Measurements from ENCODE around the gene SNX32. TPM values are rescaled to one million over a fixed set of nuclear protein-coding genes. Genes with fewer than 3 reads are reported as not detected.
A peak's percentile ranks its signal among the peaks of the same experiment; 100 is the strongest.

The SNX32 gene
- total and polyA plus RNA-seq, 9 of the 15 experiments (the other 6 are each of a cell fraction or from before 2014, with no cell fraction given) = 0.03 TPM; not detected in 7

DNA sequence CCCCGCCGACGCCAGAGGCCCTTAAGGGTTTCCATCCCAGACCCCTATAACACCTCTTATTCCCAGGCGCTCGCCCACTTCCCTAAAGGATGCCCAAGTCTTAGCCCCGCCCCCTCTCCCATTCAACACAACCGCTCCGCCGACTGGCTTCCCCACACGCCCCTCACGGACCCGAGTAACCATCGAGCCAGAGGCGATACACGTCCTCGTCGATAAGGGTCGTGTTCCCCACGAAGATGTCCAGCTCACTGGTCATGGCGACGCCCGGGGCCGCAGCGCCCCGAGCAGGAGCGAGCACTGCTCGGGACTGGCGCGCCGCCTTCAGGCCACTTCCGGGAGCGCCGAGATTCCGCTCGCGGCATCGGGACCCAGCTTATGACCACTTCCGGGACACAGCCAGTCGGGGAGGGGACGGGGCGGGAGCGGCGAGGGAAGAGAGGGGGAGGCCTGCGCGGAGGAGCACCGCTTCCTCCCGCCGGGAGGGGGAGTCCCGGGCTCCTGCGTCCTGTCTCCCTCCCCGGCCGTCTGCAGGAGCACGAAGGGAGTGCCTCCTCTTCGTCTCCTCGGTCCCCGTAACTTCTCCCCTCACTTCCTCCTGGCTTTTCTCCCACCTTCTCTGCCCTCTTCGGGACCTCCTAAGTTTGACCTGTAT is 54.5 kb downstream of the SNX32 start, which contains the start of gene FIBP (continued):
- TF ChIP-seq, protein P1, sequence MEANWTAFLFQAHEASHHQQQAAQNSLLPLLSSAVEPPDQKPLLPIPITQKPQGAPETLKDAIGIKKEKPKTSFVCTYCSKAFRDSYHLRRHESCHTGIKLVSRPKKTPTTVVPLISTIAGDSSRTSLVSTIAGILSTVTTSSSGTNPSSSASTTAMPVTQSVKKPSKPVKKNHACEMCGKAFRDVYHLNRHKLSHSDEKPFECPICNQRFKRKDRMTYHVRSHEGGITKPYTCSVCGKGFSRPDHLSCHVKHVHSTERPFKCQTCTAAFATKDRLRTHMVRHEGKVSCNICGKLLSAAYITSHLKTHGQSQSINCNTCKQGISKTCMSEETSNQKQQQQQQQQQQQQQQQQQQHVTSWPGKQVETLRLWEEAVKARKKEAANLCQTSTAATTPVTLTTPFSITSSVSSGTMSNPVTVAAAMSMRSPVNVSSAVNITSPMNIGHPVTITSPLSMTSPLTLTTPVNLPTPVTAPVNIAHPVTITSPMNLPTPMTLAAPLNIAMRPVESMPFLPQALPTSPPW (CRISPR knock-in tag; IDR thresholded peaks at IDR 0.05) = peak; percentile 96
- no peak for TF ChIP-seq ARNT (IDR thresholded peaks at IDR 0.05)
- TF ChIP-seq, protein P2, sequence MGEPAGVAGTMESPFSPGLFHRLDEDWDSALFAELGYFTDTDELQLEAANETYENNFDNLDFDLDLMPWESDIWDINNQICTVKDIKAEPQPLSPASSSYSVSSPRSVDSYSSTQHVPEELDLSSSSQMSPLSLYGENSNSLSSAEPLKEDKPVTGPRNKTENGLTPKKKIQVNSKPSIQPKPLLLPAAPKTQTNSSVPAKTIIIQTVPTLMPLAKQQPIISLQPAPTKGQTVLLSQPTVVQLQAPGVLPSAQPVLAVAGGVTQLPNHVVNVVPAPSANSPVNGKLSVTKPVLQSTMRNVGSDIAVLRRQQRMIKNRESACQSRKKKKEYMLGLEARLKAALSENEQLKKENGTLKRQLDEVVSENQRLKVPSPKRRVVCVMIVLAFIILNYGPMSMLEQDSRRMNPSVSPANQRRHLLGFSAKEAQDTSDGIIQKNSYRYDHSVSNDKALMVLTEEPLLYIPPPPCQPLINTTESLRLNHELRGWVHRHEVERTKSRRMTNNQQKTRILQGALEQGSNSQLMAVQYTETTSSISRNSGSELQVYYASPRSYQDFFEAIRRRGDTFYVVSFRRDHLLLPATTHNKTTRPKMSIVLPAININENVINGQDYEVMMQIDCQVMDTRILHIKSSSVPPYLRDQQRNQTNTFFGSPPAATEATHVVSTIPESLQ (CRISPR knock-in tag; IDR thresholded peaks at IDR 0.05) = no peak
- no peak for TF ChIP-seq TARDBP (IDR thresholded peaks at IDR 0.05)
- TF ChIP-seq, protein P3, sequence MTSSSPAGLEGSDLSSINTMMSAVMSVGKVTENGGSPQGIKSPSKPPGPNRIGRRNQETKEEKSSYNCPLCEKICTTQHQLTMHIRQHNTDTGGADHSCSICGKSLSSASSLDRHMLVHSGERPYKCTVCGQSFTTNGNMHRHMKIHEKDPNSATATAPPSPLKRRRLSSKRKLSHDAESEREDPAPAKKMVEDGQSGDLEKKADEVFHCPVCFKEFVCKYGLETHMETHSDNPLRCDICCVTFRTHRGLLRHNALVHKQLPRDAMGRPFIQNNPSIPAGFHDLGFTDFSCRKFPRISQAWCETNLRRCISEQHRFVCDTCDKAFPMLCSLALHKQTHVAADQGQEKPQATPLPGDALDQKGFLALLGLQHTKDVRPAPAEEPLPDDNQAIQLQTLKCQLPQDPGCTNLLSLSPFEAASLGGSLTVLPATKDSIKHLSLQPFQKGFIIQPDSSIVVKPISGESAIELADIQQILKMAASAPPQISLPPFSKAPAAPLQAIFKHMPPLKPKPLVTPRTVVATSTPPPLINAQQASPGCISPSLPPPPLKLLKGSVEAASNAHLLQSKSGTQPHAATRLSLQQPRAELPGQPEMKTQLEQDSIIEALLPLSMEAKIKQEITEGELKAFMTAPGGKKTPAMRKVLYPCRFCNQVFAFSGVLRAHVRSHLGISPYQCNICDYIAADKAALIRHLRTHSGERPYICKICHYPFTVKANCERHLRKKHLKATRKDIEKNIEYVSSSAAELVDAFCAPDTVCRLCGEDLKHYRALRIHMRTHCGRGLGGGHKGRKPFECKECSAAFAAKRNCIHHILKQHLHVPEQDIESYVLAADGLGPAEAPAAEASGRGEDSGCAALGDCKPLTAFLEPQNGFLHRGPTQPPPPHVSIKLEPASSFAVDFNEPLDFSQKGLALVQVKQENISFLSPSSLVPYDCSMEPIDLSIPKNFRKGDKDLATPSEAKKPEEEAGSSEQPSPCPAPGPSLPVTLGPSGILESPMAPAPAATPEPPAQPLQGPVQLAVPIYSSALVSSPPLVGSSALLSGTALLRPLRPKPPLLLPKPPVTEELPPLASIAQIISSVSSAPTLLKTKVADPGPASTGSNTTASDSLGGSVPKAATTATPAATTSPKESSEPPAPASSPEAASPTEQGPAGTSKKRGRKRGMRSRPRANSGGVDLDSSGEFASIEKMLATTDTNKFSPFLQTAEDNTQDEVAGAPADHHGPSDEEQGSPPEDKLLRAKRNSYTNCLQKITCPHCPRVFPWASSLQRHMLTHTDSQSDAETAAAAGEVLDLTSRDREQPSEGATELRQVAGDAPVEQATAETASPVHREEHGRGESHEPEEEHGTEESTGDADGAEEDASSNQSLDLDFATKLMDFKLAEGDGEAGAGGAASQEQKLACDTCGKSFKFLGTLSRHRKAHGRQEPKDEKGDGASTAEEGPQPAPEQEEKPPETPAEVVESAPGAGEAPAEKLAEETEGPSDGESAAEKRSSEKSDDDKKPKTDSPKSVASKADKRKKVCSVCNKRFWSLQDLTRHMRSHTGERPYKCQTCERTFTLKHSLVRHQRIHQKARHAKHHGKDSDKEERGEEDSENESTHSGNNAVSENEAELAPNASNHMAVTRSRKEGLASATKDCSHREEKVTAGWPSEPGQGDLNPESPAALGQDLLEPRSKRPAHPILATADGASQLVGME (CRISPR knock-in tag; IDR thresholded peaks at IDR 0.05) = no peak
- TF ChIP-seq ZNF41 (CRISPR knock-in tag; conservative IDR thresholded peaks at IDR 0.05) = no peak
- peak; percentile 95 for TF ChIP-seq CTBP1 (IDR thresholded peaks at IDR 0.05; ENCODE audit: borderline replicate concordance)
- TF ChIP-seq, protein P4, sequence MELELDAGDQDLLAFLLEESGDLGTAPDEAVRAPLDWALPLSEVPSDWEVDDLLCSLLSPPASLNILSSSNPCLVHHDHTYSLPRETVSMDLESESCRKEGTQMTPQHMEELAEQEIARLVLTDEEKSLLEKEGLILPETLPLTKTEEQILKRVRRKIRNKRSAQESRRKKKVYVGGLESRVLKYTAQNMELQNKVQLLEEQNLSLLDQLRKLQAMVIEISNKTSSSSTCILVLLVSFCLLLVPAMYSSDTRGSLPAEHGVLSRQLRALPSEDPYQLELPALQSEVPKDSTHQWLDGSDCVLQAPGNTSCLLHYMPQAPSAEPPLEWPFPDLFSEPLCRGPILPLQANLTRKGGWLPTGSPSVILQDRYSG (tag; conservative IDR thresholded peaks at IDR 0.05; ENCODE audit: low read depth) = 0 out of 2 replicates have a peak, but pooled peaks have one; percentile 16
- TF ChIP-seq PCBP1 (IDR thresholded peaks at IDR 0.05; ENCODE audit: low read depth, low read length, poor library complexity, severe bottlenecking) = peak; percentile 92
- no peak for TF ChIP-seq HDAC6 (IDR thresholded peaks at IDR 0.05; ENCODE audit: low read depth, low read length)
- peak in 1 of 2 experiments; percentile 43; a peak in 1 of 3 replicates for TF ChIP-seq CBX3 (IDR thresholded peaks at IDR 0.05; ENCODE audit: borderline replicate concordance in 1 of 2, low read length in 2 of 2)
- TF ChIP-seq, protein P5, sequence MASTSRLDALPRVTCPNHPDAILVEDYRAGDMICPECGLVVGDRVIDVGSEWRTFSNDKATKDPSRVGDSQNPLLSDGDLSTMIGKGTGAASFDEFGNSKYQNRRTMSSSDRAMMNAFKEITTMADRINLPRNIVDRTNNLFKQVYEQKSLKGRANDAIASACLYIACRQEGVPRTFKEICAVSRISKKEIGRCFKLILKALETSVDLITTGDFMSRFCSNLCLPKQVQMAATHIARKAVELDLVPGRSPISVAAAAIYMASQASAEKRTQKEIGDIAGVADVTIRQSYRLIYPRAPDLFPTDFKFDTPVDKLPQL (IDR thresholded peaks at IDR 0.05; ENCODE audit: extremely low read depth, insufficient read length) = no peak
